HG03558 (cell line): ENCODE results near the gene DNAH9.

Experiments
- ATAC-seq: cut with Tn5 transposase; IDR thresholded peaks from one replicate; pipeline ENCODE4 v1.9.1; 2021; ENCODE audit warnings: moderate number of reproducible peaks; ENCODE audit not compliant: unreplicated experiment; ENCODE audit errors: extremely low read depth

The DNAH9 gene

GRCh38 chr17:11608396-11608795, 10.1 kb downstream of the DNAH9 start:
- ATAC-seq, result no peak

- no peak for ATAC-seq
These were observed 12.8 kb downstream of the DNAH9 start for GRCh38 chr17:11610999-11611566.

GRCh38 chr17:11612956-11613355, 14.7 kb downstream of the DNAH9 start:
- ATAC-seq, result no peak

- ATAC-seq, result no peak
These were observed 20.7 kb downstream of the DNAH9 start for GRCh38 chr17:11618861-11619566.

- ATAC-seq, result no peak
These were observed 24.2 kb downstream of the DNAH9 start for GRCh38 chr17:11622492-11622891.

- ATAC-seq, result no peak
These were observed 26.7 kb downstream of the DNAH9 start for GRCh38 chr17:11624976-11625375.

- no peak for ATAC-seq
These were observed 27.6 kb downstream of the DNAH9 start for GRCh38 chr17:11625878-11626277.

- ATAC-seq, result no peak
These were observed 29.2 kb downstream of the DNAH9 start for GRCh38 chr17:11627301-11627940.

- ATAC-seq, result no peak
These were observed 30.1 kb downstream of the DNAH9 start for GRCh38 chr17:11628374-11628773.

- ATAC-seq, result no peak
These were observed 30.6 kb downstream of the DNAH9 start for GRCh38 chr17:11628831-11629230.

GRCh38 chr17:11636771-11637170, 38.5 kb downstream of the DNAH9 start:
- ATAC-seq, result no peak

GRCh38 chr17:11637796-11638195, 39.5 kb downstream of the DNAH9 start:
- no peak for ATAC-seq

- no peak for ATAC-seq
These were observed 40.5 kb downstream of the DNAH9 start for GRCh38 chr17:11638700-11639265.

- ATAC-seq, result no peak
These were observed 41.6 kb downstream of the DNAH9 start for GRCh38 chr17:11639736-11640462.

GRCh38 chr17:11640463-11640814, 42.2 kb downstream of the DNAH9 start:
- no peak for ATAC-seq

- ATAC-seq, result no peak
These were observed 43.4 kb downstream of the DNAH9 start for GRCh38 chr17:11641521-11642275.

- ATAC-seq, result no peak
These were observed 44.4 kb downstream of the DNAH9 start for GRCh38 chr17:11642655-11643054.

GRCh38 chr17:11643851-11644250, 45.6 kb downstream of the DNAH9 start:
- ATAC-seq, result no peak

GRCh38 chr17:11644265-11645212, 46.3 kb downstream of the DNAH9 start:
- ATAC-seq, result no peak
